Activated naive CD4-positive, alpha-beta T cell treated with anti-CD3 and anti-CD28 coated beads, Interleukin-2, amount 10 ng/mL, durations not matched to agents 5 hours and 36 hours (primary cell): ENCODE results near the gene CDC123. TPM values are rescaled to one million over a fixed set of nuclear protein-coding genes. Genes with fewer than 3 reads are reported as not detected.

Experiments used
- total RNA-seq, 2 experiments: library from RNA; stranded (reverse); gene quantifications; one replicate each; pipeline ENCODE4 v1.2.3, GENCODE V29; 2021

CDC123 gene
- 10 to 100 TPM; 68.4 to 71.9 TPM for total RNA-seq

DNA sequence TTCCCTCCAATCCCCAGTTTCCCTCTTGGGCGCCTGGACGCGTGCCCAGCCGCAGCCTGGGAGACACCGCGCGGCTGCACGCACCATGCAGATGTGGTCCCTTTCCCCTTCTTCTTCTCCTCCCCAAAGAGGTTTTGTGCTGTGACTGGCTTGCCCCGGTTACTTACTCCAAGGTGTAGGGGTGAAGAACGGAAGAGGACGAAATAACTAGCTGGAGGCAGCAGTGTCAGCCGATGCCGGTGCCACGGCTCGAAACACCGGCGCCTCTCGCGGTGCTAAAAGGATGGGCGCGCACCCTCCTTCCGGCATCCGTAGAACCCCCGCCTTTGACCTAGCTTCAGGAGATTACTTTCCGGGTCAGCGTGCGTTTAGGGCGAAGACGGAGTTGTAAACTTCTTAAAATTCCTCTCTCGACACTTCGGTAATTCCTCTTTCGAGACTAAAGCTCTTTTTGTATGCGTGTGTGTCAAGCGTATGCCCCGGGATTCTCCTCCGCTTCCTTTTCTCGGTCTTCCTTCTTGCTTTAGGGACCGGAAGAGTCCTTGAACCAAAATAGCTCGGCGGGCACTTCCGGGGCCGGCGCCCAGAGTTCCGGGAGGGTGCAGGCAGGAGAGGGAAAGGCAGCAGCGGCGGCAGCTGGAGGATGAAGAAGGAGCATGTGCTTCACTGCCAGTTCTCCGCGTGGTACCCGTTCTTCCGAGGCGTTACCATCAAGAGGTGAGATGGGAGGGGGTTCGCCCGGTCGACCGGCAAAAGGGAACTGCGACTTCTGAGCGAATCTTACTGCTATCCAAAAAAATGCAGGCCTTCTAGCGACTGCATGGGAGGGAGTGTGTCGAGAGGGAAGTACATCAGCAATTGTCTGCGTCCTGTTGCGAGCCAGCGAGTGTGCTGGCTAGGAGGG lies at the start of gene CDC123, which contains the start of gene NUDT5:
Gene CDC123 (plus strand): TSS at position 586 of the 904 bp plus-strand sequence. CDS start 58 bp downstream, at position 644.
Gene NUDT5 (minus strand): TSS at position 289 of the 904 bp plus-strand sequence. CDS start 9,600 bp downstream, outside the sequence.

Other genes starting within 250 kb of the CDC123 start
- gene UPF2, start 153.4 kb upstream of the CDC123 start, total RNA-seq, result 10 to 100 TPM; 26.7 to 28.3 TPM
- 10 to 100 TPM; 16.8 to 17.8 TPM for gene DHTKD1, start 127.2 kb upstream of the CDC123 start, total RNA-seq
- 10 to 100 TPM; 10.0 to 11.6 TPM for gene SEC61A2, start 66.5 kb upstream of the CDC123 start, total RNA-seq
- 10 to 100 TPM; 64.7 to 67.8 TPM for gene NUDT5, start 297 bp upstream of the CDC123 start, total RNA-seq
- 10 to 100 TPM; 11.7 to 12.5 TPM for gene CAMK1D, start 153.4 kb downstream of the CDC123 start, total RNA-seq